SK-N-SH (cell line): ENCODE results near the gene THAP12.

ENCODE experiments used
- EP300 ChIP-seq, 2 experiments: IDR thresholded peaks; 2 replicates each; pipeline versions ENCODE4 v1.4.0 to v1.6.1; 2012; ENCODE audit warnings: borderline replicate concordance in 1 of 2, low read depth in 1 of 2, low read length in 1 of 2
- EZH2phosphoT487 ChIP-seq: fragments of 200-600 bp; sonication (generic); IDR thresholded peaks from 2 replicates; pipeline ENCODE4 v1.6.1; 2017; ENCODE audit warnings: low read depth, mixed run types, mild to moderate bottlenecking, antibody characterized with exemption, moderate library complexity, borderline replicate concordance
- FOXM1 ChIP-seq: IDR thresholded peaks from 2 replicates; pipeline ENCODE4 v1.4.0; 2012; ENCODE audit warnings: low read depth, mild to moderate bottlenecking
- GABPA ChIP-seq: IDR thresholded peaks from 2 replicates; pipeline ENCODE4 v1.4.0; 2012; ENCODE audit warnings: low read depth, mild to moderate bottlenecking
- GATA2 ChIP-seq: sonication (generic); formaldehyde crosslinking; IDR thresholded peaks from 2 replicates; pipeline ENCODE4 v1.5.0; 2020; ENCODE audit warnings: mild to moderate bottlenecking, missing genetic modification reagents
- RAD21 ChIP-seq: IDR thresholded peaks from 2 replicates; pipeline ENCODE4 v1.6.1; 2012; ENCODE audit warnings: mild to moderate bottlenecking, low read length
- SIN3A ChIP-seq: IDR thresholded peaks from 2 replicates; pipeline ENCODE4 v1.6.1; 2012; ENCODE audit warnings: low read depth, mild to moderate bottlenecking, low read length, moderate library complexity, borderline replicate concordance
- SMC3 ChIP-seq: IDR thresholded peaks from 2 replicates; pipeline ENCODE4 v1.6.1; 2012; ENCODE audit warnings: low read depth, low read length, improper control_type of control experiment
- TAF1 ChIP-seq: IDR thresholded peaks from 2 replicates; pipeline ENCODE4 v1.6.1; 2012; ENCODE audit warnings: low read depth, mild to moderate bottlenecking, low read length, moderate library complexity, borderline replicate concordance
- TEAD4 ChIP-seq: IDR thresholded peaks from 2 replicates; pipeline ENCODE4 v1.4.0; 2012; ENCODE audit warnings: mild to moderate bottlenecking, borderline replicate concordance; ENCODE audit not compliant: insufficient read depth
- TF ChIP-seq, protein P1 (sequence below): fragments of 150-350 bp; IDR thresholded peaks from 2 replicates; pipeline ENCODE4 v1.6.1; 2017; ENCODE audit warnings: antibody characterized with exemption, low read length, low read depth, borderline replicate concordance
- TF ChIP-seq, protein P2 (sequence below): fragments of 150-350 bp; IDR thresholded peaks from 2 replicates; pipeline ENCODE4 v1.6.1; 2016; ENCODE audit warnings: mild to moderate bottlenecking, low read depth, low read length
- TF ChIP-seq, protein P3 (sequence below): IDR thresholded peaks from 2 replicates; pipeline ENCODE4 v1.6.1; 2012; ENCODE audit warnings: mild to moderate bottlenecking, low read depth, low read length, moderate library complexity
- TF ChIP-seq, protein P4 (sequence below): fragments of 200-600 bp; sonication (generic); IDR thresholded peaks from 2 replicates; pipeline ENCODE4 v1.6.1; 2017; ENCODE audit warnings: antibody characterized with exemption, mild to moderate bottlenecking, moderate library complexity

DNA sequence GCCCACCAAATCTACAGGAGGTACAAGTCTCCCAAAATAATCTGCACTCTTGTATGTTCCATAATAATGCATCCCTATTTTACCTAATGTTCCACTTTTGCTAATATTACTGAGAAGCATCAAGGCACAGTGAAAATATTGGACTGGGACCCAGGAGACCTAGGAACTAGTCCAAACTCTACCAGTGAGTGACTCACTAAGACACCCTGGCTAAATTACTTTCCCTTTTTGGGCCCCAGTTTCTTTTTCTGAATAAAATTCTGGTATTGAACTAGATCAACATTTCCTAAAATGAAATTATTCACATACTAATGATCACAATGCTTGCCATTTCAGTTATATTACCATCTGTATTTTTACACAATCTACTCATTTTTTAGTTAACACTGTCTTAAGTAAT is 19.6 kb downstream of the THAP12 start:
- TF ChIP-seq, protein P1, sequence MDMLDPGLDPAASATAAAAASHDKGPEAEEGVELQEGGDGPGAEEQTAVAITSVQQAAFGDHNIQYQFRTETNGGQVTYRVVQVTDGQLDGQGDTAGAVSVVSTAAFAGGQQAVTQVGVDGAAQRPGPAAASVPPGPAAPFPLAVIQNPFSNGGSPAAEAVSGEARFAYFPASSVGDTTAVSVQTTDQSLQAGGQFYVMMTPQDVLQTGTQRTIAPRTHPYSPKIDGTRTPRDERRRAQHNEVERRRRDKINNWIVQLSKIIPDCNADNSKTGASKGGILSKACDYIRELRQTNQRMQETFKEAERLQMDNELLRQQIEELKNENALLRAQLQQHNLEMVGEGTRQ, result no peak
- TF ChIP-seq, protein P2, sequence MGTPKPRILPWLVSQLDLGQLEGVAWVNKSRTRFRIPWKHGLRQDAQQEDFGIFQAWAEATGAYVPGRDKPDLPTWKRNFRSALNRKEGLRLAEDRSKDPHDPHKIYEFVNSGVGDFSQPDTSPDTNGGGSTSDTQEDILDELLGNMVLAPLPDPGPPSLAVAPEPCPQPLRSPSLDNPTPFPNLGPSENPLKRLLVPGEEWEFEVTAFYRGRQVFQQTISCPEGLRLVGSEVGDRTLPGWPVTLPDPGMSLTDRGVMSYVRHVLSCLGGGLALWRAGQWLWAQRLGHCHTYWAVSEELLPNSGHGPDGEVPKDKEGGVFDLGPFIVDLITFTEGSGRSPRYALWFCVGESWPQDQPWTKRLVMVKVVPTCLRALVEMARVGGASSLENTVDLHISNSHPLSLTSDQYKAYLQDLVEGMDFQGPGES, result no peak
- TF ChIP-seq, protein P3, sequence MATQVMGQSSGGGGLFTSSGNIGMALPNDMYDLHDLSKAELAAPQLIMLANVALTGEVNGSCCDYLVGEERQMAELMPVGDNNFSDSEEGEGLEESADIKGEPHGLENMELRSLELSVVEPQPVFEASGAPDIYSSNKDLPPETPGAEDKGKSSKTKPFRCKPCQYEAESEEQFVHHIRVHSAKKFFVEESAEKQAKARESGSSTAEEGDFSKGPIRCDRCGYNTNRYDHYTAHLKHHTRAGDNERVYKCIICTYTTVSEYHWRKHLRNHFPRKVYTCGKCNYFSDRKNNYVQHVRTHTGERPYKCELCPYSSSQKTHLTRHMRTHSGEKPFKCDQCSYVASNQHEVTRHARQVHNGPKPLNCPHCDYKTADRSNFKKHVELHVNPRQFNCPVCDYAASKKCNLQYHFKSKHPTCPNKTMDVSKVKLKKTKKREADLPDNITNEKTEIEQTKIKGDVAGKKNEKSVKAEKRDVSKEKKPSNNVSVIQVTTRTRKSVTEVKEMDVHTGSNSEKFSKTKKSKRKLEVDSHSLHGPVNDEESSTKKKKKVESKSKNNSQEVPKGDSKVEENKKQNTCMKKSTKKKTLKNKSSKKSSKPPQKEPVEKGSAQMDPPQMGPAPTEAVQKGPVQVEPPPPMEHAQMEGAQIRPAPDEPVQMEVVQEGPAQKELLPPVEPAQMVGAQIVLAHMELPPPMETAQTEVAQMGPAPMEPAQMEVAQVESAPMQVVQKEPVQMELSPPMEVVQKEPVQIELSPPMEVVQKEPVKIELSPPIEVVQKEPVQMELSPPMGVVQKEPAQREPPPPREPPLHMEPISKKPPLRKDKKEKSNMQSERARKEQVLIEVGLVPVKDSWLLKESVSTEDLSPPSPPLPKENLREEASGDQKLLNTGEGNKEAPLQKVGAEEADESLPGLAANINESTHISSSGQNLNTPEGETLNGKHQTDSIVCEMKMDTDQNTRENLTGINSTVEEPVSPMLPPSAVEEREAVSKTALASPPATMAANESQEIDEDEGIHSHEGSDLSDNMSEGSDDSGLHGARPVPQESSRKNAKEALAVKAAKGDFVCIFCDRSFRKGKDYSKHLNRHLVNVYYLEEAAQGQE, result no peak
- TF ChIP-seq GATA2 (CRISPR knock-in tag), result no peak
- no peak for TF ChIP-seq GABPA
- TF ChIP-seq, protein P4, sequence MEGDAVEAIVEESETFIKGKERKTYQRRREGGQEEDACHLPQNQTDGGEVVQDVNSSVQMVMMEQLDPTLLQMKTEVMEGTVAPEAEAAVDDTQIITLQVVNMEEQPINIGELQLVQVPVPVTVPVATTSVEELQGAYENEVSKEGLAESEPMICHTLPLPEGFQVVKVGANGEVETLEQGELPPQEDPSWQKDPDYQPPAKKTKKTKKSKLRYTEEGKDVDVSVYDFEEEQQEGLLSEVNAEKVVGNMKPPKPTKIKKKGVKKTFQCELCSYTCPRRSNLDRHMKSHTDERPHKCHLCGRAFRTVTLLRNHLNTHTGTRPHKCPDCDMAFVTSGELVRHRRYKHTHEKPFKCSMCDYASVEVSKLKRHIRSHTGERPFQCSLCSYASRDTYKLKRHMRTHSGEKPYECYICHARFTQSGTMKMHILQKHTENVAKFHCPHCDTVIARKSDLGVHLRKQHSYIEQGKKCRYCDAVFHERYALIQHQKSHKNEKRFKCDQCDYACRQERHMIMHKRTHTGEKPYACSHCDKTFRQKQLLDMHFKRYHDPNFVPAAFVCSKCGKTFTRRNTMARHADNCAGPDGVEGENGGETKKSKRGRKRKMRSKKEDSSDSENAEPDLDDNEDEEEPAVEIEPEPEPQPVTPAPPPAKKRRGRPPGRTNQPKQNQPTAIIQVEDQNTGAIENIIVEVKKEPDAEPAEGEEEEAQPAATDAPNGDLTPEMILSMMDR, result no peak
- TF ChIP-seq TEAD4, result no peak
- TF ChIP-seq EZH2phosphoT487, result no peak
- TF ChIP-seq RAD21, result no peak
- no peak for TF ChIP-seq SIN3A
- TF ChIP-seq TAF1, result no peak
- no peak for TF ChIP-seq EP300 (IDR thresholded peaks at IDR 0.05; ENCODE audit: borderline replicate concordance in 1 of 2, low read depth in 1 of 2, low read length in 1 of 2)
- no peak for TF ChIP-seq FOXM1
- TF ChIP-seq SMC3, result no peak
